Measurements from ENCODE around the gene CALHM1.

DNA sequence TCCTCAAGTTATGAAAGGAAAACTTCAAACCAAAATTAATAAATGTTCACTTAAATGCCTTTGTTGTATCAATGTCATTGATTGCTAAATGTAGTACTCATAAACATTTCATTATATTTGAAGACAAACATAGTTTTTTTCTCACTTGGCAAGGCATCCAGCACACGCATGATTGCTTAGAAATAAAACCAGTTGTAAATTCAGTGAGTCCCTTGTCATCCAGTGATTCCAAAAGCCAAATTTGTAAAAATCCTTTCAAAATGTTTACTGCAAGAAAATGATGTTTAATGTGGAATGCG lies 28.7 kb upstream of the CALHM1 start:
- TF ChIP-seq, protein P1, sequence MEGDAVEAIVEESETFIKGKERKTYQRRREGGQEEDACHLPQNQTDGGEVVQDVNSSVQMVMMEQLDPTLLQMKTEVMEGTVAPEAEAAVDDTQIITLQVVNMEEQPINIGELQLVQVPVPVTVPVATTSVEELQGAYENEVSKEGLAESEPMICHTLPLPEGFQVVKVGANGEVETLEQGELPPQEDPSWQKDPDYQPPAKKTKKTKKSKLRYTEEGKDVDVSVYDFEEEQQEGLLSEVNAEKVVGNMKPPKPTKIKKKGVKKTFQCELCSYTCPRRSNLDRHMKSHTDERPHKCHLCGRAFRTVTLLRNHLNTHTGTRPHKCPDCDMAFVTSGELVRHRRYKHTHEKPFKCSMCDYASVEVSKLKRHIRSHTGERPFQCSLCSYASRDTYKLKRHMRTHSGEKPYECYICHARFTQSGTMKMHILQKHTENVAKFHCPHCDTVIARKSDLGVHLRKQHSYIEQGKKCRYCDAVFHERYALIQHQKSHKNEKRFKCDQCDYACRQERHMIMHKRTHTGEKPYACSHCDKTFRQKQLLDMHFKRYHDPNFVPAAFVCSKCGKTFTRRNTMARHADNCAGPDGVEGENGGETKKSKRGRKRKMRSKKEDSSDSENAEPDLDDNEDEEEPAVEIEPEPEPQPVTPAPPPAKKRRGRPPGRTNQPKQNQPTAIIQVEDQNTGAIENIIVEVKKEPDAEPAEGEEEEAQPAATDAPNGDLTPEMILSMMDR (IDR thresholded peaks at IDR 0.05), result no peak
- no peak for TF ChIP-seq POLR2AphosphoS5 (IDR thresholded peaks at IDR 0.05; ENCODE audit: insufficient read depth in 1 of 2, low read depth in 1 of 2)
